Pancreas (tissue), 10 donors: Measurements from ENCODE around the gene HOXA3. TPM values are rescaled to one million over a fixed set of nuclear protein-coding genes. Genes with fewer than 3 reads are reported as not detected.

Experiments used
- ATAC-seq, 4 donors: fragments of 200-7000 bp; cut with Tn5 transposase; one replicate each; pipeline versions ENCODE4 v1.8.0 to v1.9.1; 2020; ENCODE audit warnings: mild to moderate bottlenecking in 4 of 4, moderate library complexity in 4 of 4
- DNase-seq, 6 donors: peaks; one replicate each; pipeline ENCODE4 v3.0.0-alpha.2; 2020
- FAIRE-seq: peaks from 2 replicates; lab custom pipeline; 2012; peaks lifted over from hg19 to GRCh38; lab: Jason Lieb, UNC
- H3K27ac ChIP-seq, 4 donors: fragments of 200-600 bp; sonication (generic); 1 replicate in 3 of 4; 2 replicates in 1 of 4; pipeline versions ENCODE4 v1.5.0 to v1.8.0; 2020
- H3K27me3 ChIP-seq, 4 donors: fragments of 200-600 bp; one replicate each; pipeline ENCODE4 v1.8.0; 2021
- H3K36me3 ChIP-seq, 3 donors: fragments of 200-600 bp; sonication (generic) in 1 of 3; one replicate each; pipeline versions ENCODE4 v1.5.0 to v1.8.0; 2020 to 2021
- H3K4me1 ChIP-seq, 3 donors: fragments of 200-600 bp; one replicate each; pipeline ENCODE4 v1.8.0; 2021
- H3K4me3 ChIP-seq, 4 donors: fragments of 200-600 bp; sonication (generic) in 2 of 4; one replicate each; pipeline versions ENCODE4 v1.5.0 to v1.8.0; 2020 to 2021
- H3K9me3 ChIP-seq, 4 donors: fragments of 200-600 bp; one replicate each; pipeline ENCODE4 v1.8.0; 2021
- WGBS, 2 donors: extraction: QIAGEN DNeasy Blood & Tissue Kit; methylation state at CpG; one replicate each; pipeline ENCODE4 v1.1.7; 2013; 5-methylcytosine and 5-hydroxymethylcytosine counted together
- intact Hi-C, 3 donors: fragments of 100-400 bp; cut with DNase I; formaldehyde crosslinking; loops; one replicate each; pipeline versions ENCODE4 v1.11.1 to v1.14.2; 2022
- polyA plus RNA-seq, 2 donors: library from polyadenylated mRNA; stranded (reverse); fragments of 200-250 nt; gene quantifications; one replicate each; pipeline ENCODE4 v1.2.3, GENCODE V29; 2013
- total RNA-seq, 6 donors: library from RNA; stranded (reverse); fragmentation: NEBNext Ultra II Directional in 4 of 6; extraction: Animal tissue kit (Norgen Biotek cat#: 25700) in 4 of 6; gene quantifications; one replicate each; pipeline versions ENCODE4 v1.2.1 to v1.2.4, GENCODE V29; 2021 to 2023
- TF ChIP-seq, protein P1 (sequence below), 4 donors: fragments of 200-600 bp; sonication (generic) in 3 of 4; IDR thresholded peaks; one replicate each; pipeline versions ENCODE4 v1.5.0 to v1.8.0; 2021; ENCODE audit warnings: antibody characterized with exemption in 4 of 4
- donor health status: healthy with polysubstance abuse.
- donor health status: DM: no; HTN: no; CAD: no; lungs with moderate emphysema.
- donor health status: DM: no; HTN: no; CAD: no.
- donor health status: control.
- donor health status: control.
- donor health status: Bipolar disorder and iron deficiency.
- donor health status: DM: yes; HTN: yes; CAD: no.
- donor health status: DM: no; HTN: no; CAD: no.
- donor health status: DM: no; HTN: no; CAD: no.
- donor health status: DM: yes; HTN: yes; CAD: no.

HOXA3 gene
- total and polyA plus RNA-seq, 8 donors = 0.13 to 1.9 (median 0.43) TPM; not detected in 1

DNA sequence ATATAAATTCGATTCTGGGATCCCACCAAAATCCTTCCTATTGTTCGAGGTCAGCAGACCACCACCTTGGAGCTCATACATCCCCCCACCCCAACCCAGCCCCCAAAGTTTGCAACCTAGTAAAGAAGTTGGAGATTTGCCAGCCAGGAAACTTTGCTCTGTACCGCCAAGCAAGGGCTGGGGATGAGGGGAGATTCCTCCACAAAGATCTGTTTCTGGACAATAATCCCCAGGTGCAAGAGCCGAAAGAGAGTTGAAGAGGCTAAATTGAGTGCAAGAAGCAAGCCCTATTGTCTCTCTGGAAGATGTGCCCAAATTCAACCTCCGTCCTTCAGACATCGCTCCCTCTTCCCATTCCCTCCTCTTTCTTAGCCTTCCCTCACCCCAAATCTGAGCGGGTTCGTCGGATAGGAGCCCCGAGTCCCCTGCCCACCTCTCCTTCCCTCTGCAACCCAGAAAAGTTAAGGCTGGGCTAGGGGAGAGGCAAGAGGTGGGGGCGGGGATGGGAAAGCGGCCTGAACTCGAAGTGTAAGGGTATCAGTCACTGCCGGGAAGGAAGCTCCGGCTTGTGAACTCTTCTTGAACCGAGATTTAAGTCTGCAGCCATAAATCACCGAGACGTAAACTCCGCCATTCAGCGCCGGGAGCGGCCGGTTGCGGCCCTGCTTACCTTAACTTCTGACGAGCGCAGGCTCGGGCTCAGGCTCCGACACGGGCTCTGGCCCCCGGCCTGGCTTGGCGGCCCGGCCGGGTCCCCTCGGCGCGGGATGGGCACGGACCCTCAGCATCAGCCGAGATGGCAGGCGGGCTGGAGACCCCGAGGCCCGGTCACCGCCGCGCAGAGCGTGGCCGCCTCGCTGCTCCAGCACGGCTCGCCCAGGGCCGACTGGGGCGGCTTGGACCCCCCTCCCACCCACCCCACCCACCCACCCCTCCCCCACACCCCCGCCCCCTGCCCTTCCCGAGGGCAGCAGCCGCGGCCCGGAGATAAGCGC, 39.1 kb downstream of the HOXA3 start:
- 8 to 16% methylated on average over 43 to 57 of the region's 57 CpGs for WGBS, 2 donors
- FAIRE-seq = no peak
- TF ChIP-seq, protein P1, sequence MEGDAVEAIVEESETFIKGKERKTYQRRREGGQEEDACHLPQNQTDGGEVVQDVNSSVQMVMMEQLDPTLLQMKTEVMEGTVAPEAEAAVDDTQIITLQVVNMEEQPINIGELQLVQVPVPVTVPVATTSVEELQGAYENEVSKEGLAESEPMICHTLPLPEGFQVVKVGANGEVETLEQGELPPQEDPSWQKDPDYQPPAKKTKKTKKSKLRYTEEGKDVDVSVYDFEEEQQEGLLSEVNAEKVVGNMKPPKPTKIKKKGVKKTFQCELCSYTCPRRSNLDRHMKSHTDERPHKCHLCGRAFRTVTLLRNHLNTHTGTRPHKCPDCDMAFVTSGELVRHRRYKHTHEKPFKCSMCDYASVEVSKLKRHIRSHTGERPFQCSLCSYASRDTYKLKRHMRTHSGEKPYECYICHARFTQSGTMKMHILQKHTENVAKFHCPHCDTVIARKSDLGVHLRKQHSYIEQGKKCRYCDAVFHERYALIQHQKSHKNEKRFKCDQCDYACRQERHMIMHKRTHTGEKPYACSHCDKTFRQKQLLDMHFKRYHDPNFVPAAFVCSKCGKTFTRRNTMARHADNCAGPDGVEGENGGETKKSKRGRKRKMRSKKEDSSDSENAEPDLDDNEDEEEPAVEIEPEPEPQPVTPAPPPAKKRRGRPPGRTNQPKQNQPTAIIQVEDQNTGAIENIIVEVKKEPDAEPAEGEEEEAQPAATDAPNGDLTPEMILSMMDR (IDR thresholded peaks at IDR 0.05) = no peak
- peak in 3 of 4 donors; percentile 12 to 41 (median 16) for ATAC-seq
- Histone ChIP-seq H3K4me1 (no peaks in the 10 kb centered on the region), H3K27me3 (peaks cover 0 to 52% (median 2%) of the 10 kb centered on the region in 4 donors), H3K36me3 (no peaks in the 10 kb centered on the region), H3K9me3 (no peaks in the 10 kb centered on the region), H3K4me3 (peak overlapping the region in 3 of 4 donors; percentile 12 to 18 (median 14)), H3K27ac (peak overlapping the region in 2 of 4 donors; percentile 16 to 69)
- intact Hi-C loops = no loop called here
- peak in 1 of 6 donors; percentile 64 for DNase-seq

DNA sequence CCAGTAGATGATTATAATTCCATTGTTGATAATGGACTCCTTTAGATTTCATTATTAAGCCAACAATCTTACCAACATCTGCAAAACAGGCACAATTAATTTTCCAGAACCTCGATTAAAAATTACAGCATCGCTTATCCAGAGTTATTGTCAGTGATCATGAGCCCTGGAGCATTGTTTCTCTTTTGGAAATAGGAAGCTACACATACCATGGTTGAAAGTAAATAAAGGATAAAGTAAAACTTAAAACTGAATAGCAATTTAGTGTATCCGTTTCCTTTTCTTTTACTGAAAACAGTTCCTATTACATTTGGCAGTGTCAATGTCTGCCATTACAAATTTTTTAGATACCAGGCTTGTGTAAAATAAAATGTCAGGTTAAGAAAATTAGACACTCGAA, 40.0 kb downstream of the HOXA3 start:
- DNase-seq = no peak
- intact Hi-C loops = no loop called here
- no peak for FAIRE-seq
- peaks cover 0 to 55% (median 3%) of the 10 kb centered on the region in 4 donors for H3K27me3 ChIP-seq
- H3K27ac ChIP-seq = peak overlapping the region in 1 of 4 donors; percentile 69
- ATAC-seq = no peak
- WGBS, 2 donors = 32 to 42% methylated on average over 4 of the region's 4 CpGs
- no peak overlapping the region for H3K4me3 ChIP-seq
- H3K4me1 ChIP-seq = no peaks in the 10 kb centered on the region
- H3K9me3 ChIP-seq = no peaks in the 10 kb centered on the region
- no peaks in the 10 kb centered on the region for H3K36me3 ChIP-seq
- TF ChIP-seq, protein P1 (IDR thresholded peaks at IDR 0.05) = no peak

DNA sequence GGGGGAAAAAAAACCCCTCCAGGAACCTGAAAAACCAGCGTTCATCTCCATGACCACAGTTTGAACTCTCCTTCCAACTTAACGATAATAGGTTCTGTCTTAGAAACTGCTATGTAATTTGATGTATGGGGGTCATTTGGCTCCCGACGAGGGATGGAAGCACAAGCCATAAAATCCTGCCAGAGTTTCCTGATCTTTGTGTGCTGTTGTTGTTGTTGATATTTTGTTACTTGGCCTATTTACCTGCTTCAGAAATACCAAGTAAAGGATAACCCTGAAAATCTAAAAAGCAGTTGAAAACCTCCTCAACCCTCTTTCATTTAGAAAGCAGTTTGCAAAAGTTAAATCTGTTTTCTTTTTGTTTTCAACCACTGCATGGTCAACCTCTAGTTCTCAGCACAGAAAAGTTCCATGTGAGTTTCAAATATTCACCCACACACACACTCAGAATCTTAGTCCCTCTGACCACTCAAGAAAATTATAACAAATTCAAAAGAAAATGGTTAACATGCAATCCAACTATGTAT, 40.6 kb downstream of the HOXA3 start:
- no peak for ATAC-seq
- H3K36me3 ChIP-seq = no peaks in the 10 kb centered on the region
- H3K4me3 ChIP-seq = no peak overlapping the region
- no peaks in the 10 kb centered on the region for H3K4me1 ChIP-seq
- TF ChIP-seq, protein P1 (IDR thresholded peaks at IDR 0.05) = no peak
- no peak overlapping the region for H3K27ac ChIP-seq
- intact Hi-C loops = no loop called here
- DNase-seq = no peak
- 13 to 14% methylated on average over 4 of the region's 4 CpGs for WGBS, 2 donors
- FAIRE-seq = no peak
- peaks cover 0 to 55% (median 5%) of the 10 kb centered on the region in 4 donors for H3K27me3 ChIP-seq
- H3K9me3 ChIP-seq = no peaks in the 10 kb centered on the region

DNA sequence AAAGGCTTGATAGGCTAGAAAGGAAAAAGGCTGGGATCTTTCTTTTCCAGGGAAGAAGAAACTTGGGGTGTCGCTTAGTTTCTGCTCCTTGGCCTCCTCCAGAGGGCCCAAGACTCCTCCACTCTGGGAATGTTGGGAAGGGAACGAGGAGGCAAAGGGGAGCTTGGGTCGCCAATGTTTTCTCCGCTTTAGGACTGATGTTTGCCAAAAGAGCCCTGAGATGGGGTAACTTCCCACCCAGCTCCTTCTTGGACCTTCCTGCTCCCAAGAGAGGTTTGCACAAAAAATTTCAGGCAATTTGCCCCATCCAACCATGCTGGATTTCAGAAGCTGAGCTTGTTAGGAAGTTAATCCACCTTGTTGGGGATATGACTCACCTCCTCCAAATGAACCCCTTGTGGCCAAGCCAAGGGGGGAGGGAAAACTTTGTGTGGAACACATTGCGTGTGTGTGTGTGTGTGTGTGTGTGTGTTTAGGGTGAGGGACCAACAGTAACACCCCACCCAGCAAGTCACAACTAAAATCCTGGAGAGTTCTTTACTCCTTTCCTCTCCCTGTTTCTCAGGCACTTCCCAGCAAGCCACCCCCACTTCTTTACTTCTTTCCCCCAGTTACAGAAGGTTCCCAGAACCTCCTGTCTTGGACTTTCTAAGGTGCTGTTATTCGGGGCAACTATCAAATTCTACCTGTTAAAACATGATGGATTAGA, 41.2 kb downstream of the HOXA3 start:
- TF ChIP-seq, protein P1 (IDR thresholded peaks at IDR 0.05) = no peak
- Histone ChIP-seq H3K9me3 (no peaks in the 10 kb centered on the region), H3K27ac (peak overlapping the region in 1 of 4 donors; percentile 18), H3K36me3 (no peaks in the 10 kb centered on the region), H3K4me3 (no peak overlapping the region), H3K27me3 (peaks cover 0 to 60% (median 6%) of the 10 kb centered on the region in 4 donors), H3K4me1 (no peaks in the 10 kb centered on the region)
- FAIRE-seq (no peak), ATAC-seq (peak in 2 of 4 donors; percentile 4 to 24), DNase-seq (no peak)
- intact Hi-C loops = no loop called here
- 15 to 29% methylated on average over 5 to 6 of the region's 6 CpGs for WGBS, 2 donors
